Glutamatergic neuron (in vitro differentiated cells): Measurements from ENCODE around the gene ABCA4. TPM values are rescaled to one million over a fixed set of nuclear protein-coding genes. Genes with fewer than 3 reads are reported as not detected.

Experiments used
- DNase-seq: peaks from one replicate; pipeline ENCODE4 v3.0.0; 2022
- H3K27ac Mint-ChIP-seq: one replicate; pipeline ENCODE4 v1.8.0; 2020; ENCODE audit warnings: mild to moderate bottlenecking, mixed read lengths, inconsistent platforms; ENCODE audit not compliant: unreplicated experiment
- H3K27me3 Mint-ChIP-seq: one replicate; pipeline ENCODE4 v1.8.0; 2020; ENCODE audit warnings: mild to moderate bottlenecking, moderate library complexity, mixed read lengths, inconsistent platforms; ENCODE audit not compliant: unreplicated experiment
- H3K36me3 Mint-ChIP-seq: one replicate; pipeline ENCODE4 v1.8.0; 2020; ENCODE audit warnings: mild to moderate bottlenecking, mixed read lengths, inconsistent platforms; ENCODE audit not compliant: unreplicated experiment
- H3K4me1 Mint-ChIP-seq: one replicate; pipeline ENCODE4 v1.8.0; 2020; ENCODE audit warnings: mild to moderate bottlenecking, low read depth, mixed read lengths, inconsistent platforms; ENCODE audit not compliant: unreplicated experiment
- H3K4me3 Mint-ChIP-seq: one replicate; pipeline ENCODE4 v1.8.0; 2020; ENCODE audit warnings: mild to moderate bottlenecking, mixed read lengths, inconsistent platforms; ENCODE audit not compliant: unreplicated experiment
- H3K9me3 Mint-ChIP-seq: one replicate; pipeline ENCODE4 v1.8.0; 2020; ENCODE audit warnings: mild to moderate bottlenecking, moderate library complexity, mixed read lengths, inconsistent platforms; ENCODE audit not compliant: unreplicated experiment
- total RNA-seq: library from RNA; stranded (reverse); fragmentation: NEBNext Ultra II Directional; extraction: Animal tissue kit (Norgen Biotek cat#: 25700); gene quantifications from one replicate; pipeline ENCODE4 v1.2.1, GENCODE V29; 2021; ENCODE audit not compliant: unreplicated experiment
- TF ChIP-seq, protein P1 (sequence below): fragments of 200-600 bp; sonication (generic); IDR thresholded peaks from one replicate; pipeline ENCODE4 v1.5.0; 2021; ENCODE audit not compliant: partially characterized antibody, unreplicated experiment

ABCA4 gene
- total RNA-seq, 1 donor from 2014 or later, result 0.61 TPM

DNA sequence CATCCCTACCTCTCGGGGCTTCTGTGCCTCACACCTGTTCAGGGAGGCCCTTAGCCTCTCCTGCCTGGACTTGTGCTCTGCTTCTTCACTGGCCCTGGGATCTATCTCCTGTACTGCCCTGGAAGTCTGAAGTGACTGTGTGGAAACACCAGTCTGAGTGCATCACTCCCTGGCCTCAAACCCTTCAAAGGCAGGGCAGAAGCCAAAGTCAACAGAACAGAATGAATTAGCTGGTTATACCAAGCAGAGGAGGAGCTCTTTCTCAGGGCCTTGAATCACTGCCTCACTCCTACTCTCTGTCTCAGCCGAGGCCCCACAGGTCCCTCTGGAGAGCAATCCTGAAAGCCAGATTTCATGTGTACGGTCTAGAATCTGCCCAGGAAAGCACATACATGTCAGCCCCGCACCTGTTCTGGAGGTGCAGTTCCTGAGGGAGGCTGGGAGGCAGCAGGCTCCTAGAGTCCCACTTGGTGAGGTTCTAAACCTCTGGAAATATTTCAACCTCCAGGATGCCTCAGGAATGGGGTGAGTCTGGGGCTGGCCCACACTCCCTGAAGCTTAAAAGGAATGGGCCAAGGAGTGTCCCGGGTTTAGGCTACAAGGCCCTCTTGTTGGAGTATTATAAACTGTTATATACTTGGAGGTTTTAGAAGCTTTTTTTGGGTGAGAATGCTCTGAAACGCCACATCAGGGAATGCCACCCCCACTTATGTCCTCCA is 98.3 kb downstream of the ABCA4 start:
- H3K27ac Mint-ChIP-seq, result peak overlapping the region; percentile 53
- peaks cover 2% of the 10 kb centered on the region for H3K9me3 Mint-ChIP-seq
- TF ChIP-seq, protein P1, sequence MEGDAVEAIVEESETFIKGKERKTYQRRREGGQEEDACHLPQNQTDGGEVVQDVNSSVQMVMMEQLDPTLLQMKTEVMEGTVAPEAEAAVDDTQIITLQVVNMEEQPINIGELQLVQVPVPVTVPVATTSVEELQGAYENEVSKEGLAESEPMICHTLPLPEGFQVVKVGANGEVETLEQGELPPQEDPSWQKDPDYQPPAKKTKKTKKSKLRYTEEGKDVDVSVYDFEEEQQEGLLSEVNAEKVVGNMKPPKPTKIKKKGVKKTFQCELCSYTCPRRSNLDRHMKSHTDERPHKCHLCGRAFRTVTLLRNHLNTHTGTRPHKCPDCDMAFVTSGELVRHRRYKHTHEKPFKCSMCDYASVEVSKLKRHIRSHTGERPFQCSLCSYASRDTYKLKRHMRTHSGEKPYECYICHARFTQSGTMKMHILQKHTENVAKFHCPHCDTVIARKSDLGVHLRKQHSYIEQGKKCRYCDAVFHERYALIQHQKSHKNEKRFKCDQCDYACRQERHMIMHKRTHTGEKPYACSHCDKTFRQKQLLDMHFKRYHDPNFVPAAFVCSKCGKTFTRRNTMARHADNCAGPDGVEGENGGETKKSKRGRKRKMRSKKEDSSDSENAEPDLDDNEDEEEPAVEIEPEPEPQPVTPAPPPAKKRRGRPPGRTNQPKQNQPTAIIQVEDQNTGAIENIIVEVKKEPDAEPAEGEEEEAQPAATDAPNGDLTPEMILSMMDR, result no peak

DNA sequence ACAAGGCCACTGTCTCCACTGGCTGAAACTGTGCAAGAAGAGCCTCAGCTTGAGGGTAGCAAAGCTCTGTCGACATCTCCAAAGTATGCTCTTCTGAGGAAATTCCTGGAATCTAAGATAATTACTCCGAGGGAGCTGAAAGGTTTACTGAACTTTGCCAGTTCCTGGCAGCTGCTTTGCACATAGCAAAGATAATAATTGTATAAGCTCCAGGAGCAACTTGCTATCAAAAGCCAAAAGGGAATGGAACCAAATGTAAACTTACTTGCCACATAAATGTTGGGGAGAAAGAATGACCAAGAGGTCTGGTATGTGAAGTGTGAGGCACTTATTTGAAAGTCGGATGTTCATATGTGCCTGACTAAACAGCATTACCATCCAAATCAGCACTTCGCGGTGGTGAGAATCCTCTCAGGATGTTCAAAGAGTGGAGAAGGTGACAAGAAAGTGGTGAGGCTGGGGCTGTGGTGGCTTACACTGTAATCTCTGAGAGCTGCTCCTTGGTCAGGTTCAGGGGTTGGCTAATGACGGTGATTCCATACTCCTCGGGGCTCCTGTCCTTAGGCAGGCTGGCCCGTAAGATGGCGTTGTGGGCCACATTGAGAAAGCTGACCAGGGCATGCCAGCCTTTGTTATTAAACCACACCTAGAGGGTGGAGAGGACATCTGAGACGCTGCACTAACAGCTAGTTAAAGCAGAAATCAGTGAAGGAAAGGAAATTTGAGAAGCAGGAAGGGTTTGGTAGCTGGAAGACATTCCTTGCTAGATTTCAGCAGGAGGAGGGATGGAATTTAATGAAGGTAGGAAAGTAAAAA is 100.0 kb downstream of the ABCA4 start:
- H3K36me3 Mint-ChIP-seq, result peaks cover 4% of the 10 kb centered on the region
- DNase-seq, result no peak
- H3K4me3 Mint-ChIP-seq, result no peak overlapping the region
- H3K9me3 Mint-ChIP-seq, result peaks cover 4% of the 10 kb centered on the region
- peaks cover 5% of the 10 kb centered on the region for H3K4me1 Mint-ChIP-seq
- H3K27me3 Mint-ChIP-seq, result peaks cover 4% of the 10 kb centered on the region
- H3K27ac Mint-ChIP-seq, result no peak overlapping the region
- TF ChIP-seq, protein P1, result no peak

More for the DNA sequence above, 98.3 kb downstream of the ABCA4 start:
- Mint-ChIP-seq H3K4me1 (peaks cover 2% of the 10 kb centered on the region), H3K4me3 (no peak overlapping the region), H3K36me3 (no peaks in the 10 kb centered on the region), H3K27me3 (peaks cover 4% of the 10 kb centered on the region)
- DNase-seq, result no peak

DNA sequence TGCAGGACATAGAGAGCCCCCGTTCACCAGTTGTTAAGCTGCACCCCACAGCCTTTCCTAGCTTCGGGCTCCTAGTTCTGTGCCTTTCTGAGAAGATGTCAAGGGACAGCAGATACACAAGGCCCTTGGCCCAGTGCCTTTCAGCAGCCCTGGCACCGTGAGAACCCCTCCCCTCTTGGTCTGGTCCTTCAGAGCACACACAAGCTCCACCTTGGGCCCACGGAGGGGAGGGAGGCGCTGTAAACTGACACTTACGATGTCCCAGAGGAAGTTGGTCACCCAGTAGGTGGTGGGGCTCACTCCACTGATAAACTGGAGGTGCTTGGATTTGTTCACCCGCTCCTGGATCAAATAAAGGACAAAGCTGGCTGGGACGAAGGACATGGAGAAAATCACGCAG is 101.6 kb downstream of the ABCA4 start:
- Mint-ChIP-seq H3K4me3 (no peak overlapping the region), H3K4me1 (peaks cover 5% of the 10 kb centered on the region), H3K27ac (no peak overlapping the region), H3K36me3 (peaks cover 4% of the 10 kb centered on the region), H3K27me3 (peaks cover 2% of the 10 kb centered on the region), H3K9me3 (peaks cover 5% of the 10 kb centered on the region)
- TF ChIP-seq, protein P1, result no peak
- DNase-seq, result no peak

DNA sequence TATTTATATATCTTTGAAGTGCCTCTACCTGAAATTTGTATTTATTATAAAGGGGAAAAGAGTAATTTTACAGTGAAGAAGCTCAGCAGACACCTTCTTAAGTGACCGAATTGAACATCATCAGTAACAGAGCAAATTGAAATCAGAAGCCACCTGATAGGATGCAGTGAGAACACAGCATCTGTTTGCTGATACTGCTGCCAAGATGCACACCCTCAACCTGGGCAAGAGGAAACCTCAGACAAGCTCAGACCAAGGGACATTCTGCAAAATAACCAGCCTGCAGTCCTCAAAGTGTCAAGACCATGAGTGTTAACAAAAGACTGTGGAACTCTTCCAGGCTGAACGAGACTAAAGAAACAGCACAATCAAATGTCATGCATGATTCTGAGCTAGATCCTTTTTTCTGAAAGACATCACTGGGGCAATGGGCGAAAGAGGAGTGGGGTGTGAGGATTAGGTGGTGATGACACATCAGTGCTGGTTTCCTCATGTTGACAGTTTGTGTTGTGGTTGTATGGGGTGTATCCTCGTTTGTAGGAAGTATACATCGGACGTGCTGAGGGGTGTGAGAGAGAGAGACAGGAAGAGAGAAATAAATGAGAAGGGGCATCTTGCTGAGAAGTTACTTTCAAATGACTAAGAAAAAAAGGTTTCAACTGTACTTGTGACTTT is 103.7 kb downstream of the ABCA4 start:
- Mint-ChIP-seq H3K27me3 (peaks cover 2% of the 10 kb centered on the region), H3K36me3 (peaks cover 4% of the 10 kb centered on the region), H3K27ac (no peak overlapping the region), H3K4me3 (no peak overlapping the region), H3K4me1 (peaks cover 23% of the 10 kb centered on the region), H3K9me3 (peaks cover 17% of the 10 kb centered on the region)
- DNase-seq, result no peak
- TF ChIP-seq, protein P1, result no peak
